Endothelial cell of umbilical vein (primary cell): ENCODE data around the gene KLK3.

Source experiments
- MYC ChIP-seq: IDR thresholded peaks from one replicate; pipeline ENCODE4 v1.6.1; 2011; ENCODE audit warnings: mild to moderate bottlenecking, low read depth, low read length
- POLR2A ChIP-seq: IDR thresholded peaks from 2 replicates; pipeline ENCODE4 v1.6.1; 2012; ENCODE audit warnings: low read depth, mild to moderate bottlenecking, control low read depth, low read length
- POLR2AphosphoS5 ChIP-seq: IDR thresholded peaks from 2 replicates; pipeline ENCODE4 v1.6.1; 2012; ENCODE audit warnings: low read depth, mild to moderate bottlenecking, control low read depth, low read length, moderate library complexity; ENCODE audit not compliant: insufficient read depth
- TF ChIP-seq, protein P1 (sequence below), 2 donors: IDR thresholded peaks; 1 replicate in 1 of 2; 2 replicates in 1 of 2; pipeline ENCODE4 v1.5.1; 2011; ENCODE audit warnings: low read length in 2 of 2, mild to moderate bottlenecking in 2 of 2, moderate library complexity in 2 of 2, control low read depth in 1 of 2, inconsistent platforms in 1 of 2, low read depth in 1 of 2; ENCODE audit not compliant: insufficient read depth in 1 of 2; ENCODE audit errors: extremely low read depth in 1 of 2
- TF ChIP-seq, protein P2 (sequence below): IDR thresholded peaks from 2 replicates; pipeline ENCODE4 v1.6.1; 2011; ENCODE audit not compliant: insufficient read depth, insufficient read length

DNA sequence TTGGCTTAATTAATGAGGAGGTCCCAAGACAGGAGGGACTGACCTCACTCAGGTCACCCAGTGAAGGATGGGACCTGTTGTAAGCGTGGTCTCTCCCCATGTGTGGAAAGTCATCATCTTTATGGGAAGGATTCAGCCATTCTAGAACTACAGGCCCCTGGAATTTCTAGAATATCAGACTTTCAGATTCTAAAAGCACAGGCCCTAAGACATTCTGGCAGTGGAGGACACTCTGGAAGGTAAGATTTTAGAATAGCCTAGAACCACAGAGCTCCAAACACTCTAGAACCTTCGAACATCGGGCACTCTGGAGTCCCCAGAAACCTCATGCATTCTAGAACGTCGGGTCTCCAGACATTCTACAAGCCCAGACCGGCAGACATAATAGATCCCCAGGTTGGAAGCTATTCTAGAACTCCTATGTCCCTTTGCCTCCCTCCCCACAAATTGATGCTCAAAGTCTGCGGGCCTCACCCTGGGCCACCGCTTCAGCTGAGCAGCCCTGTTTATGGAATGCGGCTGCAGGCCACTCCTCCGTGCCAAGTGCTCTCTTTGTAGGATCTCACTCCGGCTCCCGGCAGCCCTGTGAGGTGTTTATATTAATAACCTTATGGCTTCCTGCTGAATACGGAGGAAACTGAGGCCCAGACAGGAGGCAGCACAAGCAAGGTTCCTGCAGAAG lies 19.5 kb upstream of the KLK3 start:
- TF ChIP-seq MYC (no peak), POLR2AphosphoS5 (no peak), POLR2A (no peak)
- TF ChIP-seq, protein P1, sequence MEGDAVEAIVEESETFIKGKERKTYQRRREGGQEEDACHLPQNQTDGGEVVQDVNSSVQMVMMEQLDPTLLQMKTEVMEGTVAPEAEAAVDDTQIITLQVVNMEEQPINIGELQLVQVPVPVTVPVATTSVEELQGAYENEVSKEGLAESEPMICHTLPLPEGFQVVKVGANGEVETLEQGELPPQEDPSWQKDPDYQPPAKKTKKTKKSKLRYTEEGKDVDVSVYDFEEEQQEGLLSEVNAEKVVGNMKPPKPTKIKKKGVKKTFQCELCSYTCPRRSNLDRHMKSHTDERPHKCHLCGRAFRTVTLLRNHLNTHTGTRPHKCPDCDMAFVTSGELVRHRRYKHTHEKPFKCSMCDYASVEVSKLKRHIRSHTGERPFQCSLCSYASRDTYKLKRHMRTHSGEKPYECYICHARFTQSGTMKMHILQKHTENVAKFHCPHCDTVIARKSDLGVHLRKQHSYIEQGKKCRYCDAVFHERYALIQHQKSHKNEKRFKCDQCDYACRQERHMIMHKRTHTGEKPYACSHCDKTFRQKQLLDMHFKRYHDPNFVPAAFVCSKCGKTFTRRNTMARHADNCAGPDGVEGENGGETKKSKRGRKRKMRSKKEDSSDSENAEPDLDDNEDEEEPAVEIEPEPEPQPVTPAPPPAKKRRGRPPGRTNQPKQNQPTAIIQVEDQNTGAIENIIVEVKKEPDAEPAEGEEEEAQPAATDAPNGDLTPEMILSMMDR (IDR thresholded peaks at IDR 0.05; ENCODE audit: extremely low read depth in 1 of 2, insufficient read depth in 1 of 2, low read depth in 1 of 2, low read length in 2 of 2), result no peak
- TF ChIP-seq, protein P2, sequence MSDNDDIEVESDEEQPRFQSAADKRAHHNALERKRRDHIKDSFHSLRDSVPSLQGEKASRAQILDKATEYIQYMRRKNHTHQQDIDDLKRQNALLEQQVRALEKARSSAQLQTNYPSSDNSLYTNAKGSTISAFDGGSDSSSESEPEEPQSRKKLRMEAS, result no peak
